ENCODE results near the gene ERVMER34-1. TPM values are rescaled to one million over a fixed set of nuclear protein-coding genes. Genes with fewer than 3 reads are reported as not detected.

ERVMER34-1 gene
- total RNA-seq (2013), result not detected
- polyA plus RNA-seq, result not detected
- polyA minus RNA-seq, result not detected in 2 replicates
- total RNA-seq, result 0 to 0.75 (median 0.04) reads per million in 11 experiments

GRCh38 chr4:52750819-52751486 lies at the start of gene ERVMER34-1:
Gene ERVMER34-1 (minus strand): TSS chr4:52751425. CDS start chr4:52745520, 5,905 bp downstream.
- H3K9ac ChIP-seq (ENCODE audit: insufficient read depth, low read length, poor library complexity, severe bottlenecking), result peak within 1 kb of the TSS; percentile 8
- no peaks in the 10 kb centered on the region for H3K36me3 ChIP-seq (replicated peaks in 1 of 2; ENCODE audit: control insufficient read depth in 1 of 2, insufficient read depth in 2 of 2, low read length in 2 of 2)
- Mint-ChIP-seq H3K9me3 (peaks cover 0 to 28% (median 19%) of the 10 kb centered on the region in 7 donors), H3K27ac (no peak within 1 kb of the TSS), H3K27me3 (ENCODE audit: low read depth in 3 of 3) (peaks cover 44 to 52% (median 51%) of the 10 kb centered on the region in 3 donors), H3K4me1 (peaks cover 12% of the 10 kb centered on the region), H3K4me3 (peak within 1 kb of the TSS; percentile 70 to 93), H3K36me3 (peaks cover 2 to 3% of the 10 kb centered on the region in 2 donors)
- peak within 1 kb of the TSS in 2 of 3 experiments; percentile 8 to 67 for H3K4me3 ChIP-seq (replicated peaks in 1 of 3; ENCODE audit: low read depth in 2 of 3, low read length in 3 of 3)
- DNase-seq, result no peak
- peaks cover 4 to 12% of the 10 kb centered on the region in 2 donors for H3K4me1 ChIP-seq (ENCODE audit: control insufficient read depth in 1 of 2, insufficient read depth in 2 of 2, low read length in 2 of 2)
- TF ChIP-seq CTCF (IDR thresholded peaks at IDR 0.05), result no peak
- H3K9me3 ChIP-seq (replicated peaks in 1 of 2; ENCODE audit: control insufficient read depth in 1 of 2, insufficient read depth in 1 of 2, low read length in 2 of 2), result peaks cover 0 to 12% of the 10 kb centered on the region in 2 donors
- peaks cover 25 to 43% of the 10 kb centered on the region in 2 donors for H3K27me3 ChIP-seq (ENCODE audit: control insufficient read depth in 2 of 2, insufficient read depth in 2 of 2, low read length in 2 of 2)
- intact Hi-C loops (cut with micrococcal nuclease), result no loop called here
- H3K27ac ChIP-seq (ENCODE audit: low read depth in 1 of 2, low read length in 2 of 2), result no peak within 1 kb of the TSS
- WGBS (ENCODE audit: insufficient coverage), result 1% methylated on average over 61 of the region's 61 CpGs
- H2AFZ ChIP-seq (ENCODE audit: insufficient read depth, low read depth, low read length, poor library complexity, severe bottlenecking), result peak within 1 kb of the TSS; percentile 74
- H3K4me2 ChIP-seq (replicated peaks; ENCODE audit: extremely low read depth, low read length, poor library complexity, severe bottlenecking), result peak within 1 kb of the TSS; percentile 77
- H4K20me1 ChIP-seq (ENCODE audit: insufficient read depth, low read length), result no peaks in the 10 kb centered on the region
- no peaks in the 10 kb centered on the region for H3K79me2 ChIP-seq (ENCODE audit: insufficient read depth, low read length)

GRCh38 chr4:52799813-52800212 lies 48.6 kb upstream of the ERVMER34-1 start:
- Mint-ChIP-seq H3K27ac (no peak overlapping the region), H3K27me3 (ENCODE audit: low read depth in 3 of 3) (peaks cover 2 to 3% (median 2%) of the 10 kb centered on the region in 3 donors), H3K9me3 (peaks cover 6 to 27% (median 15%) of the 10 kb centered on the region in 7 donors), H3K36me3 (no peaks in the 10 kb centered on the region), H3K4me1 (no peaks in the 10 kb centered on the region), H3K4me3 (no peak overlapping the region)
- no peak overlapping the region for H2AFZ ChIP-seq (ENCODE audit: insufficient read depth, low read depth, low read length, poor library complexity, severe bottlenecking)
- no peaks in the 10 kb centered on the region for H3K36me3 ChIP-seq (replicated peaks in 1 of 2; ENCODE audit: control insufficient read depth in 1 of 2, insufficient read depth in 2 of 2, low read length in 2 of 2)
- no peaks in the 10 kb centered on the region for H3K4me1 ChIP-seq (ENCODE audit: control insufficient read depth in 1 of 2, insufficient read depth in 2 of 2, low read length in 2 of 2)
- no peaks in the 10 kb centered on the region for H3K79me2 ChIP-seq (ENCODE audit: insufficient read depth, low read length)
- H3K9me3 ChIP-seq (replicated peaks in 1 of 2; ENCODE audit: control insufficient read depth in 1 of 2, insufficient read depth in 1 of 2, low read length in 2 of 2), result peaks cover 0 to 14% of the 10 kb centered on the region in 2 donors
- no peak for DNase-seq
- no peaks in the 10 kb centered on the region for H4K20me1 ChIP-seq (ENCODE audit: insufficient read depth, low read length)
- no peak overlapping the region for H3K4me2 ChIP-seq (replicated peaks; ENCODE audit: extremely low read depth, low read length, poor library complexity, severe bottlenecking)
- intact Hi-C loops (cut with micrococcal nuclease), result no loop called here
- no peak overlapping the region for H3K27ac ChIP-seq (ENCODE audit: low read depth in 1 of 2, low read length in 2 of 2)
- WGBS (ENCODE audit: insufficient coverage), result no CpG with 5 or more reads among the region's 2 CpGs
- H3K9ac ChIP-seq (ENCODE audit: insufficient read depth, low read length, poor library complexity, severe bottlenecking), result no peak overlapping the region
- TF ChIP-seq CTCF (IDR thresholded peaks at IDR 0.05), result no peak
- no peak overlapping the region for H3K4me3 ChIP-seq (replicated peaks in 1 of 3; ENCODE audit: low read depth in 2 of 3, low read length in 3 of 3)
- no peaks in the 10 kb centered on the region for H3K27me3 ChIP-seq (ENCODE audit: control insufficient read depth in 2 of 2, insufficient read depth in 2 of 2, low read length in 2 of 2)
